Hepatocyte (in vitro differentiated cells): ENCODE data around the gene FAM25G.

Source experiments
- EZH2 ChIP-seq: fragments of 200-600 bp; sonication (generic); IDR thresholded peaks from 2 replicates; pipeline ENCODE4 v1.6.1; 2016; ENCODE audit warnings: antibody characterized with exemption, mild to moderate bottlenecking, borderline replicate concordance
- EZH2phosphoT487 ChIP-seq: fragments of 200-600 bp; sonication (generic); IDR thresholded peaks from one replicate; pipeline ENCODE4 v1.6.1; 2018; ENCODE audit warnings: antibody characterized with exemption, mild to moderate bottlenecking, low read depth, moderate library complexity; ENCODE audit not compliant: unreplicated experiment, severe bottlenecking
- TF ChIP-seq, protein P1 (sequence below): fragments of 200-600 bp; sonication (generic); IDR thresholded peaks from 2 replicates; pipeline ENCODE4 v1.5.1; 2016; ENCODE audit warnings: antibody characterized with exemption, mild to moderate bottlenecking; ENCODE audit not compliant: poor library complexity

DNA sequence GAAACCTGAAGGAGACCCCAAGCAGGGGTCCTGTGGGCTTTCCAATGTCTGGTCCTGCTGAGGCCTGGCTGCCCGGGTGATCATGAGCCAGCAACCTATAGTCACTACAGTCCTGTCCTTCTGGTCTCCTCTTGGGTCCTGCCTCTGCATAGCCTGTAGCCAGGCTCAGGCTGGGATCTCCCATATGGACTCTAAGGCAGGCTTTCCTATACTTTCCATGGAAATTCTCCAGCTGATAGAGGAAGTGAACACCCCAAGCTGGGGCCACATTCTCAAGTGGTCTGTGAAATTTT is 34.0 kb downstream of the FAM25G start:
- TF ChIP-seq, protein P1, sequence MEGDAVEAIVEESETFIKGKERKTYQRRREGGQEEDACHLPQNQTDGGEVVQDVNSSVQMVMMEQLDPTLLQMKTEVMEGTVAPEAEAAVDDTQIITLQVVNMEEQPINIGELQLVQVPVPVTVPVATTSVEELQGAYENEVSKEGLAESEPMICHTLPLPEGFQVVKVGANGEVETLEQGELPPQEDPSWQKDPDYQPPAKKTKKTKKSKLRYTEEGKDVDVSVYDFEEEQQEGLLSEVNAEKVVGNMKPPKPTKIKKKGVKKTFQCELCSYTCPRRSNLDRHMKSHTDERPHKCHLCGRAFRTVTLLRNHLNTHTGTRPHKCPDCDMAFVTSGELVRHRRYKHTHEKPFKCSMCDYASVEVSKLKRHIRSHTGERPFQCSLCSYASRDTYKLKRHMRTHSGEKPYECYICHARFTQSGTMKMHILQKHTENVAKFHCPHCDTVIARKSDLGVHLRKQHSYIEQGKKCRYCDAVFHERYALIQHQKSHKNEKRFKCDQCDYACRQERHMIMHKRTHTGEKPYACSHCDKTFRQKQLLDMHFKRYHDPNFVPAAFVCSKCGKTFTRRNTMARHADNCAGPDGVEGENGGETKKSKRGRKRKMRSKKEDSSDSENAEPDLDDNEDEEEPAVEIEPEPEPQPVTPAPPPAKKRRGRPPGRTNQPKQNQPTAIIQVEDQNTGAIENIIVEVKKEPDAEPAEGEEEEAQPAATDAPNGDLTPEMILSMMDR, result no peak
- TF ChIP-seq EZH2 (no peak), EZH2phosphoT487 (no peak)
